Activated CD8-positive, alpha-beta memory T cell treated with anti-CD3 and anti-CD28 coated beads, Interleukin-2, amount 10 ng/mL, durations not matched to agents 7 days and 5 days (primary cell): Measurements from ENCODE around the gene SPATA12. TPM values are rescaled to one million over a fixed set of nuclear protein-coding genes. Genes with fewer than 3 reads are reported as not detected.

ENCODE experiments used
- ATAC-seq: fragments of 150-1000 bp; cut with Tn5 transposase; one replicate; pipeline ENCODE4 v1.10.0; 2021; ENCODE audit warnings: moderate library complexity
- CTCF ChIA-PET: fragments of 350-600 bp; sonication (Branson Sonifier 250); formaldehyde crosslinking; loops from one replicate; lab custom pipeline; 2021; ENCODE audit warnings: antibody characterized with exemption; lab: Charles Lee
- DNase-seq: peaks from one replicate; pipeline ENCODE4 v3.0.0-alpha.2; 2020
- H3K27ac Mint-ChIP-seq: one replicate; pipeline ENCODE4 v1.8.0; 2021; ENCODE audit warnings: mild to moderate bottlenecking, mixed read lengths
- H3K27me3 Mint-ChIP-seq: one replicate; pipeline ENCODE4 v1.8.0; 2021; ENCODE audit warnings: mixed read lengths
- H3K36me3 Mint-ChIP-seq: one replicate; pipeline ENCODE4 v1.8.0; 2021; ENCODE audit warnings: mild to moderate bottlenecking, mixed read lengths
- H3K4me1 Mint-ChIP-seq: one replicate; pipeline ENCODE4 v1.8.0; 2021; ENCODE audit warnings: mixed read lengths
- H3K4me3 Mint-ChIP-seq: one replicate; pipeline ENCODE4 v1.8.0; 2021; ENCODE audit warnings: mild to moderate bottlenecking, moderate library complexity, mixed read lengths
- H3K9me3 Mint-ChIP-seq: one replicate; pipeline ENCODE4 v1.8.0; 2022; ENCODE audit warnings: low read depth, mixed read lengths
- total RNA-seq, 2 experiments: library from RNA; stranded (reverse); gene quantifications; one replicate each; pipeline ENCODE4 v1.2.3, GENCODE V29; 2021

The SPATA12 gene, protein sequence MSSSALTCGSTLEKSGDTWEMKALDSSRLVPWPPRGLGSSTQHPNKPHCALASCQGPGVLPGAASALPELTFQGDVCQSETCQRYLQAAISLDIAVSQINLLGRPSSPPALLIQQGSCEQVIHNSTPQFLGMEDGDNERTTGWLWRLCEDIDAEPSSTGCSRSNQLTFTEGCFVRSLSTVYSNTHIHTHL
- total RNA-seq, result not detected

GRCh38 chr3:57060089-57060821 is at the start of gene SPATA12:
Gene SPATA12, plus strand, starts transcription at chr3:57060664. Its CDS starts 13,031 bp downstream, at chr3:57073695.
- H3K4me1 Mint-ChIP-seq, result peaks cover 7% of the 10 kb centered on the region

DNA sequence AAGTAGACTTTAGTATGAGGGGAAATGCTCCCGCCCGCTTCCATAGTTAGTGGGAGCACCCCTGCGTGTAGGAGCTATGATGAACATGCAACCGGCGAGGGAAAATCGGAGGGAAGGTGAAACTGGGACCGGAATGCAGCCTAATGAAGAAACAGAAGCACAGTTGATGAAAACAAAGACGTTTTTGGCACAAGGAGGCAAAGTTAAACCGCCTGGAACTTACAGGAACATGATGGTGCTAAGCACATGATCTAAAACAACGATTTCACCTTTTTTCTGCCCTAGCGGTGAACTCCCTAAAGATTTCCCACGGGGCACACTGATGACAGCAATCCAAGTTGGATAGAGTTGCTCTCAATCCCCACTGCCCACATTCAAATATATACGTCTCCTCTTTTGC is 49.4 kb upstream of the SPATA12 start:
- no peak for ATAC-seq
- DNase-seq, result no peak
- Mint-ChIP-seq H3K4me3 (no peak overlapping the region), H3K36me3 (no peaks in the 10 kb centered on the region), H3K27ac (no peak overlapping the region), H3K4me1 (peaks cover 13% of the 10 kb centered on the region), H3K27me3 (peaks cover 5% of the 10 kb centered on the region), H3K9me3 (no peaks in the 10 kb centered on the region)
- CTCF ChIA-PET, result no interaction called here

More at GRCh38 chr3:57060089-57060821, at the start of gene SPATA12:
- Mint-ChIP-seq H3K9me3 (no peaks in the 10 kb centered on the region), H3K4me3 (no peak within 1 kb of the TSS), H3K27me3 (peaks cover 9% of the 10 kb centered on the region), H3K27ac (no peak within 1 kb of the TSS), H3K36me3 (no peaks in the 10 kb centered on the region)
- DNase-seq (no peak), ATAC-seq (no peak)
- CTCF ChIA-PET, result no interaction called here

GRCh38 chr3:57012847-57013246 is 47.6 kb upstream of the SPATA12 start:
- no peak for DNase-seq
- H3K4me1 Mint-ChIP-seq, result peaks cover 4% of the 10 kb centered on the region
- ATAC-seq, result no peak
- H3K27ac Mint-ChIP-seq, result no peak overlapping the region
- H3K36me3 Mint-ChIP-seq, result no peaks in the 10 kb centered on the region
- H3K27me3 Mint-ChIP-seq, result peaks cover 17% of the 10 kb centered on the region
- CTCF ChIA-PET, result no interaction called here
- no peaks in the 10 kb centered on the region for H3K9me3 Mint-ChIP-seq
- no peak overlapping the region for H3K4me3 Mint-ChIP-seq

GRCh38 chr3:57015350-57015729 is 45.1 kb upstream of the SPATA12 start:
- no peaks in the 10 kb centered on the region for H3K36me3 Mint-ChIP-seq

DNA sequence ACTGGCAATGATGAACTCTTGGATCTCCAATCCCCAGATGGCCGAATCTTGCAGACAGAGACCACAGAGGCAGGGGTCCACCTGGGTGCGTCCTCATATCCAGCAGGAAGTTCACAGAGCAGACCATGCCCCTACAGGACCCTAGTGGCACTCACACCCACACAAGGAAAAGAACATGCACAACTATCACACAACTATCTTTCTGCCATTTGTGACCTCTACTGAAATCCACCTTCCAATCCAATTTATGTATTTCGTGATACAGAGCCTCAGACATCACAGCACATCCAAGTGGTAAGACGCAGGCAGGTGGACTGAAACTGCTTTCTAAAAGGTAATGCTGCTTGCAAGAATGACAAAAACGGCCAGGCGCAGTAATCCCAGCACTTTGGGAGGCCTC is 44.6 kb upstream of the SPATA12 start:
- no peaks in the 10 kb centered on the region for H3K9me3 Mint-ChIP-seq
- H3K36me3 Mint-ChIP-seq, result no peaks in the 10 kb centered on the region
- DNase-seq (no peak), ATAC-seq (no peak)
- CTCF ChIA-PET, result no interaction called here
- H3K4me1 Mint-ChIP-seq, result no peaks in the 10 kb centered on the region
- no peak overlapping the region for H3K27ac Mint-ChIP-seq
- no peak overlapping the region for H3K4me3 Mint-ChIP-seq
- H3K27me3 Mint-ChIP-seq, result peaks cover 22% of the 10 kb centered on the region

More at GRCh38 chr3:57015350-57015729, 45.1 kb upstream of the SPATA12 start:
- H3K9me3 Mint-ChIP-seq, result no peaks in the 10 kb centered on the region
- DNase-seq (no peak), ATAC-seq (no peak)
- no peak overlapping the region for H3K27ac Mint-ChIP-seq
- CTCF ChIA-PET, result no interaction called here
- no peak overlapping the region for H3K4me3 Mint-ChIP-seq
- peaks cover 22% of the 10 kb centered on the region for H3K27me3 Mint-ChIP-seq
- no peaks in the 10 kb centered on the region for H3K4me1 Mint-ChIP-seq

GRCh38 chr3:57017459-57017845 is 43.0 kb upstream of the SPATA12 start:
- H3K4me1 Mint-ChIP-seq, result no peaks in the 10 kb centered on the region
- H3K36me3 Mint-ChIP-seq, result no peaks in the 10 kb centered on the region
- no peak overlapping the region for H3K4me3 Mint-ChIP-seq
- DNase-seq, result no peak
- H3K9me3 Mint-ChIP-seq, result no peaks in the 10 kb centered on the region
- CTCF ChIA-PET, result interaction anchor here (1.0 kb wide), 1 partner anchor 22 kb away, joined by 3 read pairs; no protein-coding TSS in a partner anchor
- ATAC-seq, result no peak
- peaks cover 26% of the 10 kb centered on the region for H3K27me3 Mint-ChIP-seq
- H3K27ac Mint-ChIP-seq, result no peak overlapping the region

DNA sequence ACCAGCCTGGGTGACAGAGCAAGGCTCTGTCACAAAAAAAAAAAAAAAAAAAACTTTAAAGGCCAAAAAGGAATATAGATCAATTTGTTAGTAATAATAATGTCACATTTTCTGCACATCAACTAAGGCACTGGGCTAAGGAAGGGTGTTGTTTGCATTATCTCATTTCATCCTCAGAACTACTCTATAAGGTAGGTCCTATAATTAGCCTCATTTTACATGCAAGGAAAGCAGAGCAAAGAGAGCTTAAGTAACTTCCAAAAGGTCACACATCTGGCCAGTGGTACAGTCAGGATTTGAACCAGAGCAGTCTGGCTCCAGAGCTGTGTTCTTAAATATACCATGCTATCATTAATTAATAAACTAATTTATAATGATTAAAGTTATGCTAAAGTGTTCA is 42.2 kb upstream of the SPATA12 start:
- no peak for ATAC-seq
- no peaks in the 10 kb centered on the region for H3K9me3 Mint-ChIP-seq

GRCh38 chr3:57019057-57019456 is 41.4 kb upstream of the SPATA12 start:
- no peak overlapping the region for H3K27ac Mint-ChIP-seq
- H3K9me3 Mint-ChIP-seq, result no peaks in the 10 kb centered on the region
- H3K36me3 Mint-ChIP-seq, result no peaks in the 10 kb centered on the region
- CTCF ChIA-PET, result no interaction called here
- ATAC-seq (no peak), DNase-seq (no peak)
- no peaks in the 10 kb centered on the region for H3K4me1 Mint-ChIP-seq
- no peak overlapping the region for H3K4me3 Mint-ChIP-seq
- peaks cover 28% of the 10 kb centered on the region for H3K27me3 Mint-ChIP-seq

More for the DNA sequence above, 42.2 kb upstream of the SPATA12 start:
- no peaks in the 10 kb centered on the region for H3K36me3 Mint-ChIP-seq
- no peaks in the 10 kb centered on the region for H3K4me1 Mint-ChIP-seq
- no peak overlapping the region for H3K4me3 Mint-ChIP-seq
- CTCF ChIA-PET, result no interaction called here
- no peak overlapping the region for H3K27ac Mint-ChIP-seq
- peaks cover 27% of the 10 kb centered on the region for H3K27me3 Mint-ChIP-seq
- no peak for DNase-seq

- Mint-ChIP-seq H3K27ac (no peak overlapping the region), H3K4me1 (no peaks in the 10 kb centered on the region), H3K9me3 (no peaks in the 10 kb centered on the region), H3K36me3 (no peaks in the 10 kb centered on the region), H3K27me3 (peaks cover 6% of the 10 kb centered on the region), H3K4me3 (no peak overlapping the region)
- ATAC-seq (no peak), DNase-seq (no peak)
- CTCF ChIA-PET, result no interaction called here
These were observed 35.2 kb upstream of the SPATA12 start for GRCh38 chr3:57025237-57025636.

GRCh38 chr3:57026944-57027343 is 33.5 kb upstream of the SPATA12 start:
- ATAC-seq (no peak), DNase-seq (no peak)
- CTCF ChIA-PET, result no interaction called here
- Mint-ChIP-seq H3K4me1 (no peaks in the 10 kb centered on the region), H3K27ac (no peak overlapping the region), H3K4me3 (no peak overlapping the region), H3K27me3 (peaks cover 8% of the 10 kb centered on the region), H3K36me3 (no peaks in the 10 kb centered on the region), H3K9me3 (no peaks in the 10 kb centered on the region)

DNA sequence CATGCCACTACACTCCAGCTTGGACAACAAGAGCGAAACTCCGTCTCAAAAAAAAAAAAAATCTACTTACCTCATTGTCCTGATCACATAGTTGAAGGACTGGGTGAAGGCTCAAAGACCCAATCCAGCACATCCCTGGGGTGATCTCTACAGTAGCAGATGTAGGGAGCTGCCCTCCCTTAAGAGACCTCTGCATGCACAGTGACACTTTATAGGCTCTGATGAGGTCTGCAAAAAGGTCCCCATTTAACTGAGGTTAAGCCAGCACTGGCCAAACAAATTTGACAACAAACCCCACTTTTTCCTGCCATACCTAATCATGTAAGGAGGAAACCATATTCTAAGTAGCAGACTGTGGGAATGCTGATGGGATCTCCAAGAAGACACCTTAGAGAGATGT is 31.1 kb upstream of the SPATA12 start:
- Mint-ChIP-seq H3K9me3 (no peaks in the 10 kb centered on the region), H3K4me1 (peaks cover 2% of the 10 kb centered on the region), H3K27ac (no peak overlapping the region), H3K4me3 (no peak overlapping the region), H3K27me3 (peaks cover 6% of the 10 kb centered on the region), H3K36me3 (no peaks in the 10 kb centered on the region)
- DNase-seq (no peak), ATAC-seq (no peak)
- CTCF ChIA-PET, result no interaction called here

DNA sequence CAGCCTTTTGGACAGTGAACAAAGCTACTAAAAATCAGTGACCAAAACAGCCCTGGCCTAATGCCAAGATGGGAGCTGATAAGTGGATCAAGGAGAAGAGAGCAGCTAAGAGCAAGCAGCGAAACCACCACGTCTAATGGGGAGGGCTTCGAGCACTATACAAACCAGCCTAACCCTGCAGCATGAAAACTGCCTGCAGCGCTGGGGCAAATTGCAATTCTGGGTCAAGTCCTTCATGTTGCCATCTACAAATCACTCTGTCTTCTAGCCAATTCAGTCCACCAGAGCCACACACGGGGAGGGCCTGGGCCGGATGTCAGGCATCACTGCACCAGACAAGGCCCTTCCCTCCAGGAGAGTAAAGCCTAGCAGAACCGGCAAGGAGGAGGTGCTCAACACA is 30.5 kb upstream of the SPATA12 start:
- Mint-ChIP-seq H3K27ac (no peak overlapping the region), H3K9me3 (no peaks in the 10 kb centered on the region), H3K27me3 (peaks cover 6% of the 10 kb centered on the region), H3K36me3 (no peaks in the 10 kb centered on the region), H3K4me1 (peaks cover 2% of the 10 kb centered on the region), H3K4me3 (no peak overlapping the region)
- DNase-seq (no peak), ATAC-seq (no peak)
- CTCF ChIA-PET, result no interaction called here

- DNase-seq (no peak), ATAC-seq (no peak)
- Mint-ChIP-seq H3K4me1 (peaks cover 2% of the 10 kb centered on the region), H3K36me3 (no peaks in the 10 kb centered on the region), H3K27ac (no peak overlapping the region), H3K27me3 (peaks cover 6% of the 10 kb centered on the region), H3K9me3 (no peaks in the 10 kb centered on the region), H3K4me3 (no peak overlapping the region)
- CTCF ChIA-PET, result no interaction called here
These were observed 29.7 kb upstream of the SPATA12 start for GRCh38 chr3:57030721-57031120.
